Stromal cell of bone marrow (primary cell): ENCODE data around the gene NMNAT2.
A peak's percentile ranks its signal among the peaks of the same experiment; 100 is the strongest.

Source experiments
- DNase-seq: peaks from one replicate; pipeline ENCODE4 v3.0.0-alpha.2; 2012; ENCODE audit warnings: low read depth

The NMNAT2 gene

DNA sequence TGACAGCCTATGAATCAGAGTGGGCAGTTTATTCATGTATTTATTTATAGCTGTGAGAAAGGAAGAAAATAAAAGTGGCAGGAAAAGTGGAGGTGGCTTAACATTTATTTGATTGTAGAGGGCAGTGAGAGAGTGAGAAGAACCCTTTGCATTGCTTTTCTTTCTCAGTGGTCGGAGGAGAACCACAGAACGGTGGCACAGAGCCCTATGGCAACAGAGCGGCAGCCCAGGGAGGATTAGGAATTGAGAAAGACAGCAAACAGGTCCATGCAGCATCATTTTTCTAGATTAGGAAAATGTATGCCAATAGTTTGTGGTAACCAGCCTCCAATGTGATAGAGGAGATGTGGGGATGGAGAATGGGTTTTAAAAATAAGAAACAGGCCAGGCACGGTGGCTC is 53.1 kb downstream of the NMNAT2 start:
- DNase-seq: no peak

DNA sequence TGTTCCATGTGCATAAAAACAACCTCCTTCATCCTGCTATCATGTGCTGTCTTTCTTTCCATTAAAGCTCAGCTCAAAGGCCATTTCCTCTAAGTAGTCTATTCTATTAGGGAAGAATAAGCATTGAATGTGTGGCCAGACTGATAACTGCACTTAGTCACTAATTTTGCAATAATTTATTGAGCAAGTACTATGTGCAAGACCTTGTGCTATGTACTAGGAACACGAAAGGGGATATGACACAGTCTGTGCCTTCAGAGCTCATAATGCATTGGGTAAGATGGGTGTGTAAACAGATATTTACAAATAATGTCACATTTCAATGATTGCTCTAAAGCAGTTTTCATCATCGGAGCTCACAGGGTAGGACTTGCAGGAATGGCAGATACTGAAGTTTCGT is 54.2 kb downstream of the NMNAT2 start:
- no peak for DNase-seq

DNA sequence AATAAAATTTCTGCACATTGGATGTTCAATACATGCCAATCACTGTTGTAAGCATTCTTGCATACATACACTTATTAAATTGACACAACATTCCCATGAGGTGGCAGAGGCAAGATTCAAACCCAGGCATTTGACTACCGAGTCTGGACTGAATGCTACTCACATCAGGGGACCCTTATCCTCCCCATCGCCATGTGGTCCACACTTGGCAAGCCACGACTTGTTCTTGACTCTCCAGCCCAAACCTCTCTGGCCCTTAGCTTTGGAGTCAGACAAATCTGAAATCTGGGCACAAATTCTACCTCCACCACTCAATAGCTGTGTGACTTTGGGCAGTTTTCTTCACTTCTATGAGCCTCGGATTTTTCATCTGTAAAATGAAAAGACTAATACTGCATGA is 57.1 kb downstream of the NMNAT2 start:
- no peak for DNase-seq

DNA sequence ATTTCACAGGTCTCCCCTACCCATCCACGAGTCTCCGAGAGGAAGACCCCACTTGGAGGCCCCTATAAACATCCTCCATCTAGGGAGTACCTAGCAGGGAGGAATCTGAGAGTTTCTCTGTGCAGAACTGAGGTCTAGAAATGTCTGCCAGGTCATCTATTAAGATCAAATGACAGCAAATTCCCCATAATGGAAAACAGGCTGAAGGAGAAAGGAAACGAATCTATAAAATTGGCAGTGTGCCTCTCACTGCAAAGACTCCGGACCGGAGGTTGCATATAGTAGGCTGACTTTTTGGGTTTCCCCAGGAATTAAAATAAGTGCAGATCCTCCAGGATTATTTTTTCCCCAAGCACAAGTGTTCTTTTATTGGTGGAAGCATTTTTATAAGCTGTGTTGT is 57.7 kb downstream of the NMNAT2 start:
- no peak for DNase-seq

DNA sequence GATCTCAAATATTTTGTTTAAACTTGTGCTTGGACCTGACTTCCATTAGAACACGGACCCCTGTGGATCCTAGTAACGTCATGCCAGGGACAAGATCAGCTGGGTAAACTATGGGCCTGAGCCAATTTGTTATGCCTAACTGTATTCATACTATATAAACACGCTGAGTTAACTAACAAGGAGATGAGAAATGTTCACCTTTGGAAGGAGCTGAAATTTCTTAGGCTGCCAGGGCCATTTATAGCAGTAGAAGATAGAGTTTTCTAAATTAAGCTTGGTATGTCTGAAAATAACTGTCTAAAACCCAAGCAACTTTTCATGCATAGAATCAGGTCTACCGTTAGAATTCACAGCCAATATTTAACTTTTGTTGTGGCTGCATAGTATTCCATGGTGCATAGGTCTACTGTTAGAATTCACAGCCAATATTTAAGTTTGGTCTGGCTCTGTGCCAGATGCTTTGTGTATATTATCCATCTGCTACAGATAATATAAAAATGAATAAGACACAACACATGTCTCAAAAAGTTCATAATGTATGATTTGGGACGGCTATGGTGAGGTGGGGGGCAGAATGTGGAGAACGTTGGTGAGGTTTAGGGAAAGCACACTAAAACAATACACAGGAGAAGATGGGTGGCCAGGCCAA is 61.5 kb downstream of the NMNAT2 start:
- no peak for DNase-seq

DNA sequence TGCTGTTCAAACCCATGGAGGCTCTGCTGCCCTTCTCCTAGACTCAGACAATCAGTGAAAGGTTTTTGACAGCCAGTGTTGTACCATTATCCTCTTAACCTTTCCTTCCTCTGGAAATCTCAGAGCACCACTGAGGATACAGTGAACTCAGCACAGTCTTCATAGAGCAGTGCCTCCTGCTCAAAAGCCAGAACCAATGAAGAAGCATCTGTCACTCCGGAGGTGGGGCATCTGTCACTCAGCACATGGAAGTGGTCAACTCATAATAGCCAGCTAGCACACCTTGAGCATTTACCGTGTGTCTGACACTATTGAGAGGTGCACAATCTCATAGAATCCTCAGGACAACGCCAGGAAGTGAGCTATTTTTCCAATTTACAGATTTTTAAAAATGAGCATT is 62.4 kb downstream of the NMNAT2 start:
- no peak for DNase-seq

DNA sequence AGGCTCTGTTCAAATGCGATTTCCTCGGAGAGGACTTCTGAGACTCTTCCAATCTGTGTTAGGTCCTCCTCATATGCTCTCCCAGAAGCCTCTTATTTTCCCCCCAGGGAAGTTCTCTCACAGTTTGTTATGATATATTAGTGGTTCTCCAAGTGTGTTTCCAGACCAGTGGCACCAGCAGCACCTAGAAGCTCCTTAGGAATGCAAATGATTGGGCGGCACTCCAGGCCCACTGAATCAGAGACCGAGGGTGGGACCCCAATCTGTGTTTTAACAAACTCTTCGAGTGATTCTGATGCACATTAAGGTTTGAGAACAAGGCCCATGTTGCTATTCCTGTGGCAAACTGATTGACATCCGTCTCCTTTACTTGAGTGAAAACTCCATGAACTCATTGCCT is 63.0 kb downstream of the NMNAT2 start:
- DNase-seq: no peak

DNA sequence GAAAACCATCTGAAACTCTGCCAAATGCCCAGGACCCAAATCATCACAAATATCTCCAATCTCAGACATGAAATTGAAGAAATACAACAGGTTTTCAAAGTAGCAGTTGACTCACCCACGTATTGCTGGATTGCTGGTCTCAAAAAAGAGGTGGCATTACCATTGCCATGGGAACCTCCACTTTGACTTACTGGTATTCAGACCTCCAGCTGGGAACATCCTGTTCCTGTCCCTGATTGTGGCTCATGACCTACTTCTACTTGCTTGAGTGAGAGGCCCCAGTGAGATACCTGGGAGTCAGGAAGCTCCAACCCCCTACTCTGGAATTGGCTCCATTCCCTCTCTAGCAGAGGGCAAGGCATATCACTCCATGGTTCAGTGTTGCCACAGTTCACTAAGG is 64.6 kb downstream of the NMNAT2 start:
- no peak for DNase-seq

DNA sequence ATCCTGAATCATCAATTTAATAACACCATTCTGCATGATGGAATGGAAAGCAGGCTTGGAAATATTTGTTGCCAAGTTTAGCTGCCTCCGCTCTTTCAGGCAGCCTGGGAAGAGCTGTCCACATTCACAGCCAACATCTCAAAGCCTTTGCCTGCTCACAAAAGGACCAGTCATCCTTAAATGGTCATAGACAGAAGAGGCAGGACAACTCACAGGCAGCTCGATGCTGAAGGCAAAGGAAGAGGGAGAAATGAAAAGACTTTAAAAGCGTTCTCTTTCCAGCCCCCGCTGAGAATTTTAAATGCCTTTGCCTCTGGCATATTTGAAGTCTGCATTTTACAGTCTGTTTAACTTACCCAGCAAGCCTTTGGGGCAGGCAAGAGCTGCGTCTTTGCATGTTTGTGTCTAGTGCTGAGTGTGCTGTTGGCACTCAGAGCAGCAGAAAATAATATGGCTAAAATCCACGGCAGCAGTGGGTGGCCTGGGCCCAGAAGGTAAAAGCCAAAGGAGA is 68.9 kb downstream of the NMNAT2 start:
- DNase-seq: peak; percentile 91

DNA sequence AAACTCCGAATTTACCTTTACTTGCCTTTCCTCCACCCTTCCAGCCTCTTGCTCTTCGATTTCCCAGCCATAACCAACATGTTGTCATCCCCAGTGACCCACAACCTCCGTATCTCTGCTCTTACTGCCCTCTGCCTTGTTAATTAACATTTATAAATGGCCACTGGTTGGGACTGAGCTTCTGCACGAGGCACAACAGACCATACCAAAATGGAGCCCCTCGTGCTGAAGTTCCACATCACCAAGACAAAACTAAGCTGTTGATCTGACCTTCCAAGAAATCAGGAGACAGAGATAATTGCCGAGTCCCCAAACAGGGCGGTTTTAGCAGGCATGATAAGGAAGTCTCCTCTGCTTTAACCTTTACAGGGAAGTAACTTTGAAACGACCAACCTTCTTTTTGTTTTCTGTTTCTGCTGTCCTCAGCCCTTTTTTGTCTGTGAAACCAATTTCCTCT is 71.9 kb downstream of the NMNAT2 start:
- no peak for DNase-seq

DNA sequence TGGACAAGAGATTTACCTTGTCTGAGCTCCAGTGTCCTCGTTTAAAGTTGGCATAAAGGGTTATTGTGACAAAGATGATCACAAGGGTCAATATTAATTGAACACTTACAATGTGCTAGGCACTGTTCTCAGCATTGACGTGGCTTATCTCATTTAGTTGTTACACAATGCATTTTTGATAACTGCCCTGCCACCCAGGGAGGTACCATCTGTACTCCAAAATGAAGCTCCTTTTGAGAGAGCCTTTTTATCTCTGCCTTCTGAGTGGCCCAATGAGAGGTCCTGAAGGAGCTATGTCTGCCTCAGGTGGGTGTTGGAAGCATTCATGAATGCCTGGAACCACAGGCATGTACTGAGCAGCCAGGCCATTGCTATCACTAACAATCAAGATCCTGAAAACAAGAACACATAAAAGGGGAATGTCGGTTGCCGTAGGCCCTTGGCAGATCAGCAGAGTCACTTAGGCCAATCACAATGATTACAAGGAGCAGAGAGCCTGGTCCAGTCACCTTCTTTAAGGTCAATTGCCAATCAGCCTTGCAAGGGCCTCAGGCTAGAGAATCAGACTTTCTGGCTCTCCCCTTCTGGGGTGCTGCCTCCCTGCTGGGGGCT is 78.5 kb downstream of the NMNAT2 start:
- no peak for DNase-seq

DNA sequence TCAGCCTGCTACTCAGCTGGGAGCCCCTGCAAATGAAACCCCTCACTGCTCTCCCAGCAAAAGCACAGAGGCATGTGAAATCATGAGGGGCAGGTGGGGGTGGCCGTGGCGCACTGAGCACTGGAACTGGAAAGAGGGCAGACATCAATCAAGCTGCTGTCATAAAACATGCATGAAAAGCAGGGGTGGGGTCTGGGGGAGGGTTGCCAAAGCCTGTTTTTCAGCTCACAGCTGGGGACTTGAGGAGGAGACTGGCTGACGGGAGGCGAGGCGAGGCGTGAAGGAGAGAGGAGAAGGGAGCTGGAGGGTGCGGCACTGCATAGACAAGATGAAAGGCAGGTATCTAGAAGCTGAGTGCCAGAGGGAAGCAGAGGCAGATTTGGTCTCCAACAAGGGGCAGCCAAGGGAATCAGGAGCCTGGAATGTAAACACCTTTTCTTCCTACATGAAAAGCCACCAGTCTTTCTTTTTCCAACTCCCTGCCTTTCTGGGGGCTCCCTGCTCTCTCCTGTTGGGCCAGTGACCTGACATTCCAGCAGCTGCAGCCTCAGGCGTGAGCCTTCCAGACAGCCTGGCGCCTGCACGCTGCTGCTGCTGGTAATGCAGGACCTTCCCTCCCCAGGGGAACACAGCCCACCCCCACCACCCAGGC is 87.0 kb downstream of the NMNAT2 start:
- DNase-seq: no peak

DNA sequence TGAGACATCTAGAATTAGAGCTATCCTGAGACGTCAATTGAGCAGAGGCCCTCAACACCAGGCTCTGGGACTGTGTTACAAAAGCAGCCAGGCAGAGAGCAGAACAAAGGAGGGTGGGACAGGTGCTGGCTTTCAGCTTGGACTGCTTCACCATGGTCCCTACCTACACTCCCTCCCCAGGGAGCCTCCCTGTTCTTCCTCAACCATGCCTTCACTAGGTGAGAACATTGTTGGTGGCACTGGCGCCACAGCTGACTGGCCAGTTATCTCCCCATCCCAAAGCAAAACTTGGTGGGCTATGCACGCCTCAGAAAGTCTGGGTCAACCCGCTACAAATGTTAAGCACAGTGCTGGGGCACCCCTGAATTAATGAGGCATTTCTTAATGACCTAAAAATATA is 87.8 kb downstream of the NMNAT2 start:
- DNase-seq: no peak

DNA sequence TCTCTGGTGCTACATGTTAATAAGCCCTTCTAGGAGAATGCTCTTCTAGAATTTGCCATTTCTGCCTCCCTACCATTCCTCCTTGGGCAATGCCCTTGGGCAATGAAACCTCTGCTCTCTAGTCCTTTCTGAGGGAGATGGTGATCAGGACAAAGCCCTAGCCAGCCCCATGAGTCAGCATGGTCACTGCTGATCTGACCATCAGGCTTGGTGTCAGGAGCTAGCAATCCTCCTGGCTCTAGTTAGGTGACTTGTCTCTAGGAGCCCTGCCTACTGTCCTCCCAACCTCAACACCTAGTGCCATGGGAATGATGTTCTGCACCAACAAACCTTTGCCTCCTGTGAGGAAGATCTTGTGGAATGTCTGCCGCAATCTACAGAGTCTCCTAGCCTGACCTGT is 89.8 kb downstream of the NMNAT2 start:
- no peak for DNase-seq

DNA sequence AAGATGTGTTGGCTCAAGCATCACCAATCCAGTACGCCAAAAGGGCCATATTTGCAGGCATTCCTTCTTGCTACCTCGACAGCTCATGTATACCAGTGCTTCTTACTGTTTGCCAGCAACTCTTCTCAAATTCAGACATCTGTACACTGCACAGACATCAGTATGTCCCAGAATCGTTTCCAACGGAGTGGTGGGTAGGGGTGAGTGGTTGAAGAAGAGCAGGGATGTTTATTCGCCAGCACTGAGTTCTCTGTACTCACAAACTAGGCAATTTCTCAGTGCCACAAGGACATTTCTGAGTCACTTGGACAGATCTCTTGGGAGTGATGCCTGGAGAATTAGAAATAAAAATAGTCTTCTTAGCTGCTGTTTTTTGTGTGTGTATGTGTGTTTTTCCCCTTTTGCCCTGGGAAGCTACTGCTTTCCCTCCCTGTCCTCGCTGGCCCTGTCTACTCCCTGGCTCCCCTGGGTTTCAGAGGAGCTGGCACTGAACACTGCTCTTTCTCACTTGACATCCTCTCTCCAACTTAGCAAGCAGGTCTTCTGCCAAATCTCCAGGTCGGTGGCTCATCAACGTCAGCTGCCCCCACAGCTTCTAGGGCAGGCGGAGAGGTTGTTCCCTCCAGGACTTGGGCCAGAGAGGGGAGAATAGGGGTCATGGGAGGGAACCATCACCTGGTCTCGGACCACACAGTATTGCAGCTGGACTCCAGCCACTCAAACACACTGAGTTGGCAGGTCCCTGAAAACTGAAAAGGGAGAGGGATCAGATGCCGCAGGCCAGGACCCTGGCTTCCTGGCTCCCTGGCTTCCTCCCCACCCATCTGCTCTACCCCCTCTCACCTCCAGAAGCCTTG is 90.5 kb downstream of the NMNAT2 start:
- DNase-seq: no peak

DNA sequence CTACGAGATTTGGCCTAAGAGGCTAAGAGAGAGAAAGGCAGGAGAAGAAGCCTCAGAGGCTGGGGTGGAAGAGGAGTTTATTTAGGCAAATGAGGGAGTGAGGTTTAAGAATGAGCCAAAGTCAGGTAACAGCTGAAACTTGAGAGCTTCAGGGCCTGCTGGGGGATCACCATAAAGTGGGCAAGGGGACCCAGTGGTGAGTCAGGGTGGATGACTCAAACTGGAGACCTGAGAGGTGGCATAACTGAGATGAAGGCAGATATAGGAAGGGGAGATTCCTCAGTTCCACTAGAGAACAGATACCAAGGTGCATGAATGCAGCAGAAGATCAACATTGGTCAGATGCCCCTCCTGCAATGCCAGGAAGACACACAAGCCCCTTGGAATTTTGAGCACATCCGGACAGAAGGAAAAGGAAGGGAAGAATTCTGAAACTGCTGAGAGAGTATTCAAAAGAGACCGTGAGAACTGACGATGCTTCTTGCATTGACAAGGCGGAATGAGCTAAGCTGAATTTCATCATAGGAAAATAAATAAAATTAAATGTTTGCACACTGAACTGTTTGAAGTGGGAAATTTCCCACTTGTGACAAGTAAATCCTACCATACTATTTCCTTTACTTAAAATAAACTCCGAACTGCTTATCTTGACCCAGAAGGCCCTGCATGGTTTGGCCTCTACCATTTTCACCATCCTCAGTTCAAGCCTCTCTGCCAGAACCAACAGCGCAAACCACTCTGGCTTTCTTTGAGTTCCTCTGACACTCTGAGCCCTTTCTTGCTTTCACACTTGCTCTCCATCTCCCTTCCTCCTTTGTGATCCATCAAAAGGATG is 94.1 kb downstream of the NMNAT2 start:
- DNase-seq: no peak

DNA sequence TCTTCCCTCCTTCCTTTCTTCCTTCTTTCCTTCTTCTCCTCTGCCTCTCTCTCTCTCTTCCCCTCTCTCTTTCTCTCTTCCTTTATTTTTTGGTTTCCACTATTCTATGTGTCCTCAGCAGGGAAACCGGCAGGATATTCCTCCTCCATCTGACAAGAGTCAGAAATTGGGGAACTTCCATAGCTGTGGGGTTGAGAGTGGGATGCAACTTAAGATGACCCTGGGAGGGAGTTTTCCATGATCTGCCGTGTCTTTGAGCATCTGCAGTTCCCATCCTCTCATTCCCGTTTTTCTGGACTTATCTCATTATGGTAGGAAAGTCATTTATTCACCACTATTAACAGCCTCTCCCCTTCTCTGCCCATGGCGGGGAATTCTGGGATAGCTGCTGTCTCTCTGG is 98.6 kb downstream of the NMNAT2 start:
- no peak for DNase-seq

DNA sequence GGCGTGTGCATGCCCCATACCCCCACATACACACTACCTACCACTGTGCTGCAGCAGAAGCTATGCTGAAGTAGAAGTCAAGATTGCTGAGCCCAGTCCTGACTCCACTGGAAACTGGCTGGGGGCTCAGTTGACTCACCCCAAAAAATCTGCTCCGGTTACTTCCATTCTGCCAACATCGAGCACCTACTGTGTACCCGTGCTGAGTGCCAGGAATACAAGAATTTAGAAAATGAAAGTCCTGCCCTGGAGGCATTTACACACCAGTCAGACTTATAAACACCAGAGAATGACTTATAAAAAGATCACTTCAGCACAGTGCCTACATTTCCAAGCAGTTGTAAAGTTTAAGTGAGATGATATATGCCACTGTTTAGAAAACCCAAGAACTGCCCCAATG is 99.1 kb downstream of the NMNAT2 start:
- DNase-seq: no peak

DNA sequence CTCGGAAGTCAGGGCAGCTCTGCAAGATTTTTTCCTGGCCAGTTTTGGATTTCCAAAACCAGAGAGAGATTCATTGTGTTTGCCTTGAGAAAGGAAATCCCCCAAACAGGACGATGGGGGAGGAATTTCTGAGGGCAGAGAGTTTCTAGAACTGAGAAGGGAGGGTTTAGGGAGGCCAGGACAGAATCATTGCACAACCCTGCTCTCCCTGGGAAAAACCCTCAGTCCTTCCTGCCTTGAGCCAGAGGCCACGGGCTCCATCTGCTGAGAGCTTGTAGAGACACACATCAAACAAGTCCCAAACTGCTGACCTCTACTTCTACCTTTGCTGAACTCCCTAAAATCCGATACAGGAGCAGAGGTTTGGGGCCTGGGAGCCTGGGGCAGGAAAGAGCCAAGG is 99.7 kb downstream of the NMNAT2 start:
- peak; percentile 88 for DNase-seq

DNA sequence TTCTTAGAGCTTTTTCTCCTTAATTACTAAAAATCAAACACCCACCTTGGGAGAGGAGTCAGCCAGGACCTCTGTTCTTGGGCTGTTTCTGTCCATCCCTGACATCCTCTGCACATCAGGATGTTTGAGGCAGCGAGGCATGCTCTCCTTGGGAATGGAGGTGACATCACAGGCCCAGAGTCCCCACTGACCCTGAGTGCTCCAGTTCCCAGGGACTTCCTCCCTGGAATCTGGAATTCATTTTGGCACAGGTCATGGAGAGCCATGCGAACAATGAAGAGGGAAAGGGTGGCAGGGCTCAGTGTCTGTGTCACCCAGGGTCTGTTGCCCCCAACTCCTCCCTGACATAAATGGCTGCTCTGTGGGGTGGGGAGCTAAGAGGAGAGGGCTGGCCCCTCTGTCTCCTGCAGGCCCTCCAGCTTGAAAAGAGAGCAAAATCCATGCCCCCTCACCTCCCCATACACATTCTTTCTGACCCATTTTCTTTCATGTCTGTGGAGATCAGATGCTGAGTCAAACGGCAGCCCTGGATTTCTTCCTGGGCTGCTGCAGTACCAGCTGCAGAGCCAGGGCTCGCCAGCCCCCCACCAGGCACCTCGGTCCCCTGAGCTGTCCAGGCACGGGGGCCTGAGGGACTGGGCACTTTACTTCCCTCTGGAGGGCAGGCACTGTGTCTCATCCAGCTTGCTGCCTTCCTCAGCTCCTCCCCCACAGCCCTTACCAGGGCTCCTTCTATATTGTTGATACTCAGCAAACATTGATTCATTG is 102.0 kb downstream of the NMNAT2 start:
- DNase-seq: no peak

DNA sequence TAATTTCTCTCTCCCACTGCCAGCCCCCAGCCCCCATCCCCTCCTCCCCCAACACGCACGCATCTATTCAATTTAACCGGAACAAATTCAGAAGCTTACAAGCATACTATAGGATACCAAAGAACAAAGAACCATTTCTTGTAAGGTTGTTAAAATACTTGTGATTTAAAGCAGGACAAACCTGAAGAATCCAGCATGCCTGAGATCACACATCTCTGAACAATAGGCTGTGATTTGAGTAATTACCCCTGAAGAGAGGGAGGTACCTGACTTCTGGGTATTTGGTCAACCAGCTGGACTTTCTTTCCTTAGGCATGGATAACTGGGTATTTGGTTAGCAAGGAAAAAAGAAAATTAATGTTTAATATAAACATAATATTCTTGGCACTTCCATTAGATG is 105.1 kb downstream of the NMNAT2 start:
- no peak for DNase-seq
